Heart left ventricle (tissue), 16 donors: Measurements from ENCODE around the gene SLC11A2. TPM values are rescaled to one million over a fixed set of nuclear protein-coding genes. Genes with fewer than 3 reads are reported as not detected.

ENCODE experiments used
- ATAC-seq, 4 donors: fragments of 200-7000 bp; cut with Tn5 transposase; one replicate each; pipeline ENCODE4 v1.9.1; 2020 to 2022; ENCODE audit warnings: moderate library complexity in 4 of 4, mild to moderate bottlenecking in 3 of 4, moderate number of reproducible peaks in 1 of 4
- DNase-seq, 5 donors: peaks; one replicate each; pipeline ENCODE4 v3.0.0-alpha.2; 2020
- H3K27ac ChIP-seq, 12 donors: fragments of 200-600 bp; sonication (generic) in 4 of 12; one replicate each; pipeline versions ENCODE4 v1.5.0 to v1.8.0; 2016 to 2022; ENCODE audit warnings: mild to moderate bottlenecking in 2 of 12
- H3K27me3 ChIP-seq, 9 donors: fragments of 200-600 bp; sonication (generic) in 2 of 9; one replicate each; pipeline versions ENCODE4 v1.5.1 to v1.8.0; 2016 to 2022; ENCODE audit warnings: mild to moderate bottlenecking in 3 of 9
- H3K36me3 ChIP-seq, 9 donors: fragments of 200-600 bp; sonication (generic) in 2 of 9; one replicate each; pipeline versions ENCODE4 v1.5.0 to v1.8.0; 2018 to 2022; ENCODE audit warnings: mild to moderate bottlenecking in 2 of 9
- H3K4me1 ChIP-seq, 12 donors: fragments of 200-600 bp; sonication (generic) in 4 of 12; one replicate each; pipeline versions ENCODE4 v1.5.0 to v1.8.0; 2016 to 2022; ENCODE audit warnings: mild to moderate bottlenecking in 3 of 12
- H3K4me3 ChIP-seq, 12 donors: fragments of 200-600 bp; sonication (generic) in 4 of 12; one replicate each; pipeline versions ENCODE4 v1.5.0 to v1.8.0; 2017 to 2022; ENCODE audit warnings: mild to moderate bottlenecking in 9 of 12, moderate library complexity in 4 of 12
- H3K9me3 ChIP-seq, 12 donors: fragments of 200-600 bp; sonication (generic) in 4 of 12; one replicate each; pipeline versions ENCODE4 v1.5.0 to v1.8.0; 2016 to 2022; ENCODE audit warnings: mild to moderate bottlenecking in 1 of 12
- POLR2A ChIP-seq, 2 donors: fragments of 450-650 bp; IDR thresholded peaks; one replicate each; pipeline ENCODE4 v1.6.1; 2017; ENCODE audit warnings: antibody characterized with exemption in 2 of 2, mild to moderate bottlenecking in 2 of 2, moderate library complexity in 2 of 2
- WGBS, 4 donors: extraction: QIAGEN DNeasy Blood & Tissue Kit in 2 of 4; methylation state at CpG; one replicate each; pipeline versions ENCODE4 v1.1.5 to v1.1.7; 2013 to 2018; 5-methylcytosine and 5-hydroxymethylcytosine counted together
- intact Hi-C, 10 donors: fragments of 100-400 bp; cut with DNase I; formaldehyde crosslinking; loops; one replicate each; pipeline versions ENCODE4 v1.11.1 to v1.14.2; 2022
- polyA plus RNA-seq, 2 donors: library from polyadenylated mRNA; stranded (reverse); fragments of 200-250 nt; gene quantifications; one replicate each; pipeline ENCODE4 v1.2.3, GENCODE V29; 2013
- total RNA-seq, 9 donors: library from RNA; depleted of rRNA in 2 of 9; stranded (reverse); fragments of >200 nt in 2 of 9; fragmentation: NEBNext Ultra II Directional in 3 of 9; extraction: Animal tissue kit (Norgen Biotek cat#: 25700) in 3 of 9; gene quantifications; one replicate each; pipeline versions ENCODE4 v1.1.0 to v1.2.4, GENCODE V29; 2016 to 2023
- TF ChIP-seq, protein P1 (sequence below), 12 donors: fragments of 200-600 bp; sonication (generic) in 4 of 12; IDR thresholded peaks; one replicate each; pipeline versions ENCODE4 v1.5.0 to v1.8.0; 2018 to 2022; ENCODE audit warnings: antibody characterized with exemption in 12 of 12, mild to moderate bottlenecking in 5 of 12
- donor health status: ischemic (EF 13 %, LVEDD 7.1; RV severe dilation, severe dysfunction).
- donor health status: healthy with polysubstance abuse.
- donor health status: DM: no; HTN: yes; CAD: no.
- donor health status: DM: no; HTN: no; CAD: no.
- donor health status: ischemic (EF 25% LVEDD 6.9; RV normal size, moderate dysfunction).
- donor health status: ischemic (EF 25% LVEDD 5.7; RV mildly dilated, moderate dysfunction).
- donor health status: healthy.
- donor health status: DM: yes; HTN: yes; CAD: no.
- donor health status: ischemic (EF 35%, LVEDD 5.7; RV mildly dilated, moderate dysfunction).
- donor health status: nonischemic (EF 11% LVEDD 7.7; RV severe dilation, severe dysfunction).
- donor health status: DM: yes; HTN: yes; CAD: no.
- donor health status: PGD.
- donor health status: ischemic (EF 29% LVEDD 5.4; RV normal size, mild dysfunction).
- donor health status: nonischemic (EF 23%, LVEDD 6.1; RV moderate dilation, normal function).

SLC11A2 gene
- total and polyA plus RNA-seq, 11 donors: 9.1 to 45.3 (median 21.2) TPM

GRCh38 chr12:50948798-50949197, 77.4 kb downstream of the SLC11A2 start:
- H3K4me3 ChIP-seq: no peak overlapping the region
- 57 to 79% (median 65%) methylated on average over 2 to 4 of the region's 4 CpGs for WGBS, 4 donors
- no peak for TF ChIP-seq POLR2A (IDR thresholded peaks at IDR 0.05)
- TF ChIP-seq, protein P1, sequence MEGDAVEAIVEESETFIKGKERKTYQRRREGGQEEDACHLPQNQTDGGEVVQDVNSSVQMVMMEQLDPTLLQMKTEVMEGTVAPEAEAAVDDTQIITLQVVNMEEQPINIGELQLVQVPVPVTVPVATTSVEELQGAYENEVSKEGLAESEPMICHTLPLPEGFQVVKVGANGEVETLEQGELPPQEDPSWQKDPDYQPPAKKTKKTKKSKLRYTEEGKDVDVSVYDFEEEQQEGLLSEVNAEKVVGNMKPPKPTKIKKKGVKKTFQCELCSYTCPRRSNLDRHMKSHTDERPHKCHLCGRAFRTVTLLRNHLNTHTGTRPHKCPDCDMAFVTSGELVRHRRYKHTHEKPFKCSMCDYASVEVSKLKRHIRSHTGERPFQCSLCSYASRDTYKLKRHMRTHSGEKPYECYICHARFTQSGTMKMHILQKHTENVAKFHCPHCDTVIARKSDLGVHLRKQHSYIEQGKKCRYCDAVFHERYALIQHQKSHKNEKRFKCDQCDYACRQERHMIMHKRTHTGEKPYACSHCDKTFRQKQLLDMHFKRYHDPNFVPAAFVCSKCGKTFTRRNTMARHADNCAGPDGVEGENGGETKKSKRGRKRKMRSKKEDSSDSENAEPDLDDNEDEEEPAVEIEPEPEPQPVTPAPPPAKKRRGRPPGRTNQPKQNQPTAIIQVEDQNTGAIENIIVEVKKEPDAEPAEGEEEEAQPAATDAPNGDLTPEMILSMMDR (IDR thresholded peaks at IDR 0.05): no peak
- H3K9me3 ChIP-seq: no peaks in the 10 kb centered on the region
- intact Hi-C loops: no loop called here
- H3K36me3 ChIP-seq: peaks cover 0 to 3% (median 0%) of the 10 kb centered on the region in 9 donors
- no peak overlapping the region for H3K27ac ChIP-seq
- H3K4me1 ChIP-seq: peaks cover 0 to 6% (median 0%) of the 10 kb centered on the region in 12 donors
- no peaks in the 10 kb centered on the region for H3K27me3 ChIP-seq
- ATAC-seq: no peak
- no peak for DNase-seq

GRCh38 chr12:50947933-50948626, 78.1 kb downstream of the SLC11A2 start:
- no peaks in the 10 kb centered on the region for H3K36me3 ChIP-seq
- H3K4me3 ChIP-seq: no peak overlapping the region
- no peaks in the 10 kb centered on the region for H3K9me3 ChIP-seq
- ATAC-seq (no peak), DNase-seq (no peak)
- TF ChIP-seq, protein P1 (IDR thresholded peaks at IDR 0.05): no peak
- TF ChIP-seq POLR2A (IDR thresholded peaks at IDR 0.05): no peak
- H3K4me1 ChIP-seq: peaks cover 0 to 6% (median 0%) of the 10 kb centered on the region in 12 donors
- WGBS, 4 donors: 93 to 95% (median 94%) methylated on average over 3 of the region's 3 CpGs
- no peak overlapping the region for H3K27ac ChIP-seq
- no peaks in the 10 kb centered on the region for H3K27me3 ChIP-seq
- intact Hi-C loops: no loop called here

DNA sequence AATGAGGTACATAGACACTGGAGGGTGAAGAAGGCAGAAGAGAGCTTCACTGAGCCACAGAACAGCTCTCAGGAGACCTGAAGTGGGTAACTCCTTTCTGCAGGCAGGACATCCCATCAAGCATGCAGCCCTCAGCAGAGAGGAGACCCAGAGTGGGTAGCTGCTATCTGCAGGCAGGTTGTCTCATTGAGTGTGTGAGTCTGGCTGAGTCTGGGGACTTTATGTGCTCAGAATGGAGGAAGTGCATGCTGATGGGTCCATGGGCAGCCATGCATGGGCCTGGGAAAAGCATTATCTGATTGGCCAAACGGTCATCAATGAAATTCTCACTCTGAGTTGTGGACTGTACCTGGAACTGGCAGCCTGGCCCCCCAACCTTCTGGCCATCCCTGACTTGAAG, 88.5 kb downstream of the SLC11A2 start:
- intact Hi-C loops: loop anchor here in 1 of 10 donors (10.0 kb wide), 1 partner anchor 77 kb away; no protein-coding TSS in a partner anchor
- Histone ChIP-seq H3K27ac (no peak overlapping the region), H3K27me3 (no peaks in the 10 kb centered on the region), H3K4me1 (peaks cover 0 to 43% (median 19%) of the 10 kb centered on the region in 12 donors), H3K4me3 (no peak overlapping the region), H3K36me3 (peaks cover 0 to 9% (median 0%) of the 10 kb centered on the region in 9 donors), H3K9me3 (peaks cover 0 to 5% (median 0%) of the 10 kb centered on the region in 12 donors)
- no peak for TF ChIP-seq POLR2A (IDR thresholded peaks at IDR 0.05)
- TF ChIP-seq, protein P1 (IDR thresholded peaks at IDR 0.05): no peak
- no peak for ATAC-seq
- DNase-seq: no peak
- WGBS, 4 donors: 88 to 100% (median 94%) methylated on average over 1 of the region's 1 CpG

GRCh38 chr12:50936821-50937530, 89.2 kb downstream of the SLC11A2 start:
- Histone ChIP-seq H3K4me3 (no peak overlapping the region), H3K4me1 (peaks cover 0 to 48% (median 20%) of the 10 kb centered on the region in 12 donors), H3K36me3 (peaks cover 0 to 13% (median 6%) of the 10 kb centered on the region in 9 donors), H3K27ac (no peak overlapping the region), H3K27me3 (no peaks in the 10 kb centered on the region), H3K9me3 (peaks cover 0 to 5% (median 0%) of the 10 kb centered on the region in 12 donors)
- TF ChIP-seq POLR2A (IDR thresholded peaks at IDR 0.05): no peak
- TF ChIP-seq, protein P1 (IDR thresholded peaks at IDR 0.05): no peak
- ATAC-seq (no peak), DNase-seq (no peak)
- intact Hi-C loops: loop anchor here in 1 of 10 donors (10.0 kb wide), 1 partner anchor 78 kb away; no protein-coding TSS in a partner anchor
- WGBS, 4 donors: 88 to 92% (median 91%) methylated on average over 9 of the region's 9 CpGs
